Psoas muscle (tissue), 8 donors: Measurements from ENCODE around the gene ZMYND8. TPM values are rescaled to one million over a fixed set of nuclear protein-coding genes. Genes with fewer than 3 reads are reported as not detected.

Experiments
- ATAC-seq, 4 donors: fragments of 200-7000 bp; cut with Tn5 transposase; one replicate each; pipeline ENCODE4 v1.9.1; 2020; ENCODE audit warnings: moderate library complexity in 3 of 4, mild to moderate bottlenecking in 2 of 4
- DNase-seq, 2 donors: peaks; one replicate each; pipeline ENCODE4 v3.0.0-alpha.2; 2020
- H3K27ac ChIP-seq: fragments of 200-600 bp; one replicate; pipeline ENCODE4 v1.8.0; 2022
- H3K27me3 ChIP-seq, 3 donors: fragments of 200-600 bp in 1 of 3; one replicate each; pipeline versions ENCODE4 v1.6.1 to v1.8.0; 2013 to 2022; ENCODE audit warnings: low read length in 2 of 3, mild to moderate bottlenecking in 2 of 3, moderate library complexity in 1 of 3; ENCODE audit not compliant: insufficient read depth in 3 of 3
- H3K36me3 ChIP-seq, 2 donors: fragments of 200-600 bp in 1 of 2; one replicate each; pipeline versions ENCODE4 v1.6.1 to v1.8.0; 2013 to 2022; ENCODE audit warnings: low read depth in 1 of 2, mild to moderate bottlenecking in 1 of 2, moderate library complexity in 1 of 2; ENCODE audit not compliant: insufficient read depth in 1 of 2
- H3K4me1 ChIP-seq: fragments of 200-600 bp; one replicate; pipeline ENCODE4 v1.8.0; 2022
- H3K4me3 ChIP-seq: fragments of 200-600 bp; one replicate; pipeline ENCODE4 v1.8.0; 2022; ENCODE audit warnings: mild to moderate bottlenecking
- H3K9me3 ChIP-seq: fragments of 200-600 bp; one replicate; pipeline ENCODE4 v1.8.0; 2022
- CTCF ChIP-seq: fragments of 200-600 bp; IDR thresholded peaks from one replicate; pipeline ENCODE4 v1.8.0; 2022; ENCODE audit warnings: antibody characterized with exemption
- WGBS, 3 donors: extraction: QIAGEN DNeasy Blood & Tissue Kit; methylation state at CpG; one replicate each; pipeline versions ENCODE4 v1.1.6 to v1.1.7; 2013; 5-methylcytosine and 5-hydroxymethylcytosine counted together
- intact Hi-C, 2 donors: fragments of 100-400 bp; cut with DNase I; formaldehyde crosslinking; loops; one replicate each; pipeline versions ENCODE4 v1.11.0 to v1.14.2; 2022
- polyA plus RNA-seq, 3 donors: library from polyadenylated mRNA; stranded (reverse); fragments of 200-250 nt; gene quantifications; one replicate each; pipeline ENCODE4 v1.2.3, GENCODE V29; 2013
- total RNA-seq, 4 donors: library from RNA; stranded (reverse); fragmentation: NEBNext Ultra II Directional in 2 of 4; extraction: Animal tissue kit (Norgen Biotek cat#: 25700) in 2 of 4; gene quantifications; one replicate each; pipeline versions ENCODE4 v1.2.1 to v1.2.4, GENCODE V29; 2021 to 2023
- donor health status: healthy with polysubstance abuse.
- donor health status: DM: no; HTN: no; CAD: no; lungs with moderate emphysema.
- donor health status: Bipolar disorder and iron deficiency.
- donor health status: healthy.
- donor health status: DM: yes; HTN: yes; CAD: no.
- donor health status: DM: no; HTN: no; CAD: no.
- donor health status: DM: no; HTN: no; CAD: no.
- donor health status: DM: yes; HTN: yes; CAD: no.

The ZMYND8 gene
- total and polyA plus RNA-seq, 7 donors: 4.7 to 42.9 (median 17.7) TPM

GRCh38 chr20:47327711-47328110 is 28.8 kb downstream of the ZMYND8 start:
- Histone ChIP-seq H3K27ac (peak overlapping the region; percentile 66), H3K36me3 (no peaks in the 10 kb centered on the region), H3K4me1 (peaks cover 31% of the 10 kb centered on the region), H3K27me3 (no peaks in the 10 kb centered on the region), H3K9me3 (no peaks in the 10 kb centered on the region), H3K4me3 (no peak overlapping the region)
- WGBS, 3 donors: 96 to 97% (median 97%) methylated on average over 7 of the region's 7 CpGs
- DNase-seq: peak in 1 of 2 donors; percentile 0
- intact Hi-C loops: no loop called here
- no peak for TF ChIP-seq CTCF
- ATAC-seq: no peak

GRCh38 chr20:47326658-47327268 is 29.7 kb downstream of the ZMYND8 start:
- peaks cover 29% of the 10 kb centered on the region for H3K4me1 ChIP-seq
- no peak for ATAC-seq

GRCh38 chr20:47325242-47325641 is 31.3 kb downstream of the ZMYND8 start:
- TF ChIP-seq CTCF: no peak
- 89 to 99% (median 91%) methylated on average over 6 of the region's 6 CpGs for WGBS, 3 donors
- Histone ChIP-seq H3K27me3 (no peaks in the 10 kb centered on the region), H3K9me3 (no peaks in the 10 kb centered on the region), H3K27ac (no peak overlapping the region), H3K36me3 (no peaks in the 10 kb centered on the region), H3K4me1 (peaks cover 26% of the 10 kb centered on the region), H3K4me3 (no peak overlapping the region)
- intact Hi-C loops: no loop called here
- DNase-seq (peak in 1 of 2 donors; percentile 0), ATAC-seq (no peak)

More at GRCh38 chr20:47326658-47327268, 29.7 kb downstream of the ZMYND8 start:
- Histone ChIP-seq H3K4me3 (no peak overlapping the region), H3K36me3 (no peaks in the 10 kb centered on the region), H3K27ac (no peak overlapping the region), H3K27me3 (no peaks in the 10 kb centered on the region), H3K9me3 (no peaks in the 10 kb centered on the region)
- peak in 1 of 2 donors; percentile 11 for DNase-seq
- WGBS, 3 donors: 80 to 85% (median 80%) methylated on average over 10 of the region's 10 CpGs
- intact Hi-C loops: no loop called here
- no peak for TF ChIP-seq CTCF

- no peak overlapping the region for H3K4me3 ChIP-seq
- intact Hi-C loops: no loop called here
- DNase-seq: peak in 1 of 2 donors; percentile 1
- H3K36me3 ChIP-seq: no peaks in the 10 kb centered on the region
- no peaks in the 10 kb centered on the region for H3K27me3 ChIP-seq
- no peak for TF ChIP-seq CTCF
- 91 to 92% (median 91%) methylated on average over 7 of the region's 7 CpGs for WGBS, 3 donors
- peaks cover 43% of the 10 kb centered on the region for H3K4me1 ChIP-seq
- H3K27ac ChIP-seq: peak overlapping the region; percentile 96
- ATAC-seq: no peak
- H3K9me3 ChIP-seq: no peaks in the 10 kb centered on the region
Measured at GRCh38 chr20:47320990-47321805, 35.3 kb downstream of the ZMYND8 start.
